ENCODE measurements around the gene SLC35E4.

The SLC35E4 gene

DNA sequence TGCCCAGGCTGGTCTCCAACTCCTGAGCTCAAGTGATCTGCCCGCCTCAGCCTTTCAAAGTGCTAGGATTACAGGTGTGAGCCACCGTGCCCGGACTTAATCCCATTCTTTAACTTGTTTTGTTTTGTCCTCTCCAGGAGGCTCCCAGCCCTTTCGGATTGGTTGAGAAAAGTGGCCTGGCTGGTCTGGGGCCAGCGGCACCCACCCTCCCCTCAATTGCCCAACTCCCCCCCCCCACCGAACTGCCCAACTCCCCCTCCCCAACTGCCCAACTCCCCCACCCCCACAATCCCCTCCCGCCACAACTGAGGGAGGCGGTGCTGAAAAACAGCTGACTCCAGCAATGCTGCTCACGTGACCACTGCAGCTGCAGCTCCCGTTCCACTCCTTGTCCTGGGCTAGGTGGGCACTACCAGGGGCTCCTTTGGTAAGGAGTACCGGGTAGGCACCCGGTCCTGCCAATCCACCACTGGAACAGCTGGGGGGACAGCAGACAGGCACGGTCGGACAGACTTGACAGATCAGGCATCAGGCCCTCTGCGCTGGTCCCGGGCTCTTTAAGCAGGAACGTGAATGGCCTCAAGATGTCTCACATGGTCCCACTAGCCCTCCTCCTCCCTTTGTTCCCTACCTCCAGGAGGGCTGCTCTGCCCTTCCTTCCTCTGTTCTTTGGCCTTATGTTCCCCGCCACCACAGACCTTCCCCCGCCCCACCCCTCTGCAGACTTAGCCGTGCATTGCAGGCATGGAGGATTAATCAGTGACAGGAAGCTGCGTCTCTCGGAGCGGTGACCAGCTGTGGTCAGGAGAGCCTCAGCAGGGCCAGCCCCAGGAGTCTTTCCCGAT is 28.9 kb upstream of the SLC35E4 start, which contains the start of gene TCN2:
Gene TCN2, plus strand, starts transcription at position 720 of the 845 bp plus-strand sequence. CDS start 158 bp downstream, outside the sequence.
- no peak for TF ChIP-seq REST (IDR thresholded peaks at IDR 0.05; ENCODE audit: insufficient read depth in 1 of 2, low read depth in 2 of 2, low read length in 2 of 2)
- peak; percentile 34; the same call in 1 of the 2 replicates for TF ChIP-seq POLR2AphosphoS5 (IDR thresholded peaks at IDR 0.05; ENCODE audit: low read depth, low read length)

- TF ChIP-seq TAF1 (IDR thresholded peaks at IDR 0.05; ENCODE audit: borderline replicate concordance, insufficient read depth, low read length) (no peak), POLR2AphosphoS5 (IDR thresholded peaks at IDR 0.05; ENCODE audit: low read depth, low read length) (no peak), FOXP2 (optimal IDR thresholded peaks at IDR 0.05; ENCODE audit: borderline replicate concordance, extremely low read depth, extremely low read length, insufficient read depth) (no peak), SIN3A (IDR thresholded peaks at IDR 0.05; ENCODE audit: borderline replicate concordance, insufficient read depth, low read length) (no peak), REST (IDR thresholded peaks at IDR 0.05; ENCODE audit: insufficient read depth in 1 of 2, low read depth in 2 of 2, low read length in 2 of 2) (no peak)
Measured at GRCh38 chr22:30607300-30607930, 28.2 kb upstream of the SLC35E4 start.

DNA sequence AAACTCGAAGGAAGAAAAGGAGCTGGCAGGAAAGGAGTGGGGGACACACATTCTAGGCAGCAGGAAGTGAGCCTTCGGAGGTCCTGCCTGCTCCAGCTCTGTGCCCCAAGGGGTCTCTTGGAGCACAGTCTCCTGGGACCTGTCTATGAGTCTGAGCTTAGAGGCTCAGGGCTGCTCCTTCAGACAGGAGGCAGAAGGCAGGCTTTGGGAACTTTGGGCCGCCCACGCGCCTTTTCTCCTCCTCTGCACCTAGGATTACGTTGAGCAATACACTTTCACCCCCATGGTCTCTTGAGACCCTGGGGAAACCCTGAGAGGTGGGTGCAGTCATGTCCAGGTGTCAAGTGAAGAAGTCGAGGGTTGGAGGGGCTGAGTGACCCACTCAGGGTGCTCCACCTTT is 27.6 kb upstream of the SLC35E4 start:
- TF ChIP-seq TAF1 (IDR thresholded peaks at IDR 0.05; ENCODE audit: borderline replicate concordance, insufficient read depth, low read length), result no peak
- TF ChIP-seq FOXP2 (optimal IDR thresholded peaks at IDR 0.05; ENCODE audit: borderline replicate concordance, extremely low read depth, extremely low read length, insufficient read depth), result no peak
- TF ChIP-seq REST (IDR thresholded peaks at IDR 0.05; ENCODE audit: insufficient read depth in 1 of 2, low read depth in 2 of 2, low read length in 2 of 2), result no peak
- TF ChIP-seq POLR2AphosphoS5 (IDR thresholded peaks at IDR 0.05; ENCODE audit: low read depth, low read length), result no peak
- TF ChIP-seq SIN3A (IDR thresholded peaks at IDR 0.05; ENCODE audit: borderline replicate concordance, insufficient read depth, low read length), result no peak

DNA sequence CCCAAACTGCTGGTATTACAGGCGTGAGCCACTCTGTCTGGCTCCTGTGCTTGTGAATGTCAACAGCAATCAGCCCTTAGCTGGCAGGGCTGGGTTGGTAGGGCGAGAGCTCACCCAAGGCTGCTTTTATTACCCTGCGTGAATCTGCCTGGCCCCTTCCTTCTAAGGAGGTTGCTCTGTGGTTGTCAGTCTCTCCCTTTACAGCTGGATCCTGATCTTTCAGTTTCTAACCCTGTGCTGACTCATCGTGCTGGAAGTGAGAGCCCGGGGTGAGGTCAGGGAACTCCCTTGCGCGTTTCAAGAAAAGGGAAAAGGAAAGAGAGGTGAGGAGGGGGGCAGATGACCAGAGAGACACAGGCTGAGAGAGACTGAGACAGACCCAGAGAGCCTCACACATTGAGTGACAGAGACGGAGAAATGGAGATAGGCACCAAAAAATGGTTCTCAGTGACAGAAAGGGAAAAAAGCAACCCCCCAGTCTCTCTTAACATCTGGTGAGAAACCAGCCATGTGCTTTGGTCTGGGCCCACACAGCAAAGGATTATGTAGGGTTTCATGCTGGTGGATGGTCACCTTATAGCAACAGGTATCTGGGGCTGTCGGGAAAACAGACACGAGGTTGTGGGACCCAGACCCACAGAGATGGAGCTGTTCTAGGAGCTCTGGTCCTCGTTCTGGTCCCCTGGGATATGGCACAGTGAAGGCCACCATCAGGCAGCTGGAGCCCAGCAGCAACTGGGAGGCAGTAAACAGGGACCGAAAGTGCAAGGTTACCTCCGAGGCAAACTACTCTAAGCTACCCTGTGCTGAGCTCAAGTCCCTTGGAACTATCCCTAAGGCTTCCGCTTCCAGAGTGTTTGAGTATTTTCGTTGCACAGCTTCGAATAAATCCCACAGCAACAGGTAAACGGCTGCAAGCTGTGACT is 26.1 kb upstream of the SLC35E4 start:
- TF ChIP-seq SIN3A (IDR thresholded peaks at IDR 0.05; ENCODE audit: borderline replicate concordance, insufficient read depth, low read length) (no peak), POLR2AphosphoS5 (IDR thresholded peaks at IDR 0.05; ENCODE audit: low read depth, low read length) (no peak), TAF1 (IDR thresholded peaks at IDR 0.05; ENCODE audit: borderline replicate concordance, insufficient read depth, low read length) (no peak), FOXP2 (optimal IDR thresholded peaks at IDR 0.05; ENCODE audit: borderline replicate concordance, extremely low read depth, extremely low read length, insufficient read depth) (no peak), REST (IDR thresholded peaks at IDR 0.05; ENCODE audit: insufficient read depth in 1 of 2, low read depth in 2 of 2, low read length in 2 of 2) (no peak)

All from PFSK-1 (cell line).